ENCODE results near the gene BSND.

DNA sequence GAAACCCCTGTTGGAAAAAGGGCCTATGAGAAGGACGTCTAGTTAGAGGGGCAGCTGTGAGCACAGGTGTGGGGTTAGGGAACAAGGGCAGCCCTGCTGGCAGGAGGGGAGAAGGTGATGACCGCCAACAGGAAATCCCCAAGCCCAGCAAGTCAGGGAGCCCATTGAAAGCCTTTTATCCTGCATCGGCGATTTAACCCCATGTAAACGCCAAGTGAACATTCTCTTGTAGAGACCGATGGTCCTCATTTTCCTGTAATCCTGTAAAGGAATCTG, 1.1 kb upstream of the BSND start:
- TF ChIP-seq, protein P1, sequence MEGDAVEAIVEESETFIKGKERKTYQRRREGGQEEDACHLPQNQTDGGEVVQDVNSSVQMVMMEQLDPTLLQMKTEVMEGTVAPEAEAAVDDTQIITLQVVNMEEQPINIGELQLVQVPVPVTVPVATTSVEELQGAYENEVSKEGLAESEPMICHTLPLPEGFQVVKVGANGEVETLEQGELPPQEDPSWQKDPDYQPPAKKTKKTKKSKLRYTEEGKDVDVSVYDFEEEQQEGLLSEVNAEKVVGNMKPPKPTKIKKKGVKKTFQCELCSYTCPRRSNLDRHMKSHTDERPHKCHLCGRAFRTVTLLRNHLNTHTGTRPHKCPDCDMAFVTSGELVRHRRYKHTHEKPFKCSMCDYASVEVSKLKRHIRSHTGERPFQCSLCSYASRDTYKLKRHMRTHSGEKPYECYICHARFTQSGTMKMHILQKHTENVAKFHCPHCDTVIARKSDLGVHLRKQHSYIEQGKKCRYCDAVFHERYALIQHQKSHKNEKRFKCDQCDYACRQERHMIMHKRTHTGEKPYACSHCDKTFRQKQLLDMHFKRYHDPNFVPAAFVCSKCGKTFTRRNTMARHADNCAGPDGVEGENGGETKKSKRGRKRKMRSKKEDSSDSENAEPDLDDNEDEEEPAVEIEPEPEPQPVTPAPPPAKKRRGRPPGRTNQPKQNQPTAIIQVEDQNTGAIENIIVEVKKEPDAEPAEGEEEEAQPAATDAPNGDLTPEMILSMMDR (IDR thresholded peaks at IDR 0.05) = no peak
- TF ChIP-seq POLR2A (IDR thresholded peaks at IDR 0.05) = no peak
